Measurements from ENCODE around the gene RNF175.

DNA sequence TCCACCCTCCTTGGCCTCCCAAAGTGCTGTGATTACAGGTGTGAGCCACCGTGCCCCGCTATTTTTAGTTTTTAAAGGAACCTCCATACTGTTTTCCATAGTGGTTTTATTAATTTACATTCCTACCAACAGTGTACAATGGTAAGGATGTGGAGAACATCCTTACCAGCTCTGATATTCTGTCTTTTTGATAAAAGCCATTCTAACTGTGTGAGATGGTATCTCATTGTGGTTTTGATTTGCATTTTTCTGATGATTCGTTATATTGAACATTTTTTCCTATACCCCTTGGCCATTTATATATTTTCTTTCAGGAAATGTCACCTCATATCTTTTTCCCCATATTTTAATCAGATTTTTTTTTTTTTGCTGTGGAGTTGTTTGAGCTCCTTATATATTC is 90.0 kb downstream of the RNF175 start:
- no peak for TF ChIP-seq POLR2A (IDR thresholded peaks at IDR 0.05)
- TF ChIP-seq CTCF (IDR thresholded peaks at IDR 0.05), result no peak

Data from lower leg skin (tissue), 3 donors.